GM18858 (cell line): ENCODE results near the gene ITGA3.

ENCODE experiments used
- ATAC-seq: cut with Tn5 transposase; IDR thresholded peaks from one replicate; pipeline ENCODE4 v1.9.1; 2021; ENCODE audit not compliant: unreplicated experiment

ITGA3 gene

DNA sequence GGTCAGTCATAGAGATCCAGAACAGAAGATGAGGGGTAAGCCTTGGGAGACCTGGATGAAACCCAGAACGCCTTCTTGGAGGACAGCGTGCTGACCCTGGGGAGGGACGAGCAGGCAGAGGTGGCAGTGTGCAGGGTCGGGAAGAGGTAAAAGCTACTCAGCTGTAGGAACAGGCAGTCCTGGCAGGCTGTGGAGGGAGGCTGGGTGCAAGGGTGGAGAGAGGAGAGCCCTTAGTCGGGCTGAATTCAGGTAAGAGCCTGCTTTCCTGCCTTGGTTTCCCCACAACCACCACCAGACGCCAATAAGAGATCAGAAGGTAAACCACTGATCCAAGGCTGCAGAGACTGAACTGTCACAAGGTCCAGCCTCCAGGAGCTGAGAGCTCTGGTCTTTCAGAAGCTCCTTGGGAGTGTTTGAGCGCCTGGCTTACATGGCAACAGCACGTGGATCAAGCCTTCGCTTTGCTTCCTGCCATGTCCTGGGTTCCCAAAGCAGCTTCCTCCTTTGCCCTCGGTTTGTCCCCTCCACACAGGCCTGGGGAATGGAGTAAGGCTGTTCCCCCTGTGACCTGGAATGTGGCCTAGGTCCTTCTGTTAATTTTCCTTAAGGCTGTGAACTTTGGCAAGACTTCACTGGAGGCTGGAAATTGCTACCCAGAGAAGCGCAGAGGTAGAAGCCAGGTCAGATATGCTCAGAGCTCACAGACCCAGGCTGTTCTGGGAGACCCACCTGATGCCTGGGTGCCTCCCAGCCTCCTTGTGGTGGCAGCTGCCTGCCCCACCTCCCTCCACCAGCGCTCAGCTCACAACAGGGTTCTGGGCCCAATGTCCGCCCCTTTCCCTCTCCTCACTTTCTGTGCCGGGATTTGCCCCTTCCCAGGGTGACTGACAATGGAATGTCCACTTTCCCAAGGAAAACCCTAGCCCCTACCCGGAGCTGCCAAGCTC lies 35.3 kb downstream of the ITGA3 start:
- ATAC-seq = no peak

- no peak for ATAC-seq
Measured at GRCh38 chr17:50091918-50092285, 36.0 kb downstream of the ITGA3 start.

DNA sequence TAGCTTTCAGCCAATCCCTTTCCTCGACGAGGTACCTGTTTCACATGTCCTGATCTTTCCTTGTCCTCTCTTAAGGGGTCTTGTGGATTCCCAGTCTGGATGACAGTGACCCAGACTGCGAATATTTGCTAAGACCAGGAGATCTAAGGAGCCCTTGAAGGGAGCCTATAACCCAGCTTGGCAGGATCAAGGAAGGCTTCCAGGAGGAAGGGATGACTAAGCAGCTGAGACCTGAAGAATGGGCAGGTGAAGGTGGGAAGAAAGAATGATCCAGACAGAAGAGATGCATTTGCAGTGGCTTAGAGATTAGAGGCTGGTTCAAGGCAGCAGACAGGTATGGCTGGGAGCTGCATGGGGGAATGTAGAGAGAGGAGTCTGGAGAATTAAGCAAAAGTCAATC lies 37.3 kb downstream of the ITGA3 start:
- ATAC-seq = no peak

DNA sequence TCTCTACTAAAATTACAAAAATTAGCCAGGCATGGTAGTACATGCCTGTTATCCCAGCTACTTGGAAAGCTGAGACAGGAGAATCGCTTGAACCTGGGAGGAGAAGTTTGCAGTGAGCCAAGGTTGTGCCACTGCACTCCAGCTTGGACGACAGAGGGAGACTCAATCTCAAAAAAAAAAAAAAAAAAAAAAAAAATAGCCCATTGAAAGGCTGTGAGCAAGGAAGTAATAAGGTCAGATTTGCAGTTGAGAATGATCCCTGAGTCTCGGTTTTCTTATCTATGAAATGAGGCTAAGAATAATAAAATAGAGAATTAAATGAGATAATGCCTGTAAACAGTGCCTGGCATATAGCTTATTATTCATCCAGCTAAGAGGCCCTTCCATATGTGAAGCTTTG lies 37.9 kb downstream of the ITGA3 start:
- no peak for ATAC-seq

DNA sequence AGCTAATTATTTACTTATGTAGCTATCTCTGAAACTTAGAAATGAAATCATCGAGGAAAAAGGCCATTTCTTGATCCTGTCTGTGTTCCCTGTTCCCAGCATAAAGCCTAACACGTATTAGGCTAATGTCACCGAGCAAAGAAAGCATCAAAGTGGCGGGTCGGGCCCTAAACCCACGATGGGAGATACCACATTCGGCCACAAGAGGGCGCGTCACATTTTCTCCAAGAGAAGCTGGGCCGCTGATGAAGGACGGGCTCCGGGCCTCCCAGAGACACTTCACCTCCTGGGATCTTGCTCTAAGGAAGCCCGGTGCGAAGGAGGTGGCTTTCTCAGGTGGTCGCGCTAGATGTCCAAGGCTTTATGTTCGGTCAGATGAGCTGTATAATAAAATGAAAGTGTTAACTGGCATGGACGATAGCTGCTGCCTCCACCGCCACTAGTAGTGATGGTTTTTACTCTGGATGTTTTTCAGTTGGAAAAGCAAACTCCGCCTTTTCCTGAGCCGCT lies 38.4 kb downstream of the ITGA3 start:
- ATAC-seq = no peak

GRCh38 chr17:50094753-50095619 lies 39.1 kb downstream of the ITGA3 start, which contains the start of gene PDK2:
Gene PDK2, plus strand, starts transcription at chr17:50095351. Its CDS starts 85 bp downstream, at chr17:50095436.
- ATAC-seq = peak; percentile 89

- no peak for ATAC-seq
Measured at GRCh38 chr17:50095626-50096037, 39.7 kb downstream of the ITGA3 start.

- ATAC-seq = no peak
Measured at GRCh38 chr17:50096092-50096491, 40.2 kb downstream of the ITGA3 start.

- no peak for ATAC-seq
Measured at GRCh38 chr17:50096758-50097157, 40.8 kb downstream of the ITGA3 start.

DNA sequence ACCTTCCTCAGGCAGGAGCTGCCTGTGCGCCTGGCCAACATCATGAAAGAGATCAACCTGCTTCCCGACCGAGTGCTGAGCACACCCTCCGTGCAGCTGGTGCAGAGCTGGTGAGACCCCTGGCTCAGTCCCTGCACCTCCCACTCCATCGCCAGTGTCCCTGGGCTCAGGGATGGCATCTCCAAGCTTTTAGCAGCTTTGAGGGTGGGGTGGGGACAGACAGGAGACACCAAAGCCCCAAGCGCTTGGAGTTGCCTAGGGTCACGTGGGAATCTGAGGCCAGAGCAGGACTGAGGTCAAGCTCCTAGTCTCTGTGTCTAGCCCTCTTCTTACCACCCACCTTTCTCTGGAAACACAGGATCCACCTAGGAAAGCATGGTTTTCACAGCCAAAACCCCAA lies 41.5 kb downstream of the ITGA3 start:
- no peak for ATAC-seq

DNA sequence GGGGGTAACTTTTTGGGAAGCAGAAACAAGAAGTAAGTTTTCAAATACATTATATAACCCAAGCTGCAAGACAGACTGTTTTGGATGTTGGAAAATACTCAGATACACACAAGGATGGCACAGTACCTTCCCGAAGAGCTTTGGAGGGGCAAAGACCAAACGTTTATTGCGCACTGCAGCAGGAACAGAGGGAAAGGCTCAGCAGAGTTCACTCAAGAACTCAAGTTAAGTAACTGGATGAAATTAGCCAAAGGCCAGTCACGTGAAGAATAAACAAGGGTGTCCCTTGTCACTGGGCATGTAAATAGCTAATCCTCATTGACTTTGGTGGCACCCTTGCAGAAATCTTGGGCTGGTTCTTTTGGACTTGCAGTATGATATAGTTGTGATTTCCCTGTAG lies 42.0 kb downstream of the ITGA3 start:
- ATAC-seq = no peak

- ATAC-seq = no peak
Measured at GRCh38 chr17:50098583-50098982, 42.7 kb downstream of the ITGA3 start.

GRCh38 chr17:50099003-50099402 lies 43.1 kb downstream of the ITGA3 start:
- ATAC-seq = no peak

GRCh38 chr17:50100480-50100883 lies 44.6 kb downstream of the ITGA3 start:
- no peak for ATAC-seq

GRCh38 chr17:50100921-50101345 lies 45.0 kb downstream of the ITGA3 start:
- ATAC-seq = no peak

DNA sequence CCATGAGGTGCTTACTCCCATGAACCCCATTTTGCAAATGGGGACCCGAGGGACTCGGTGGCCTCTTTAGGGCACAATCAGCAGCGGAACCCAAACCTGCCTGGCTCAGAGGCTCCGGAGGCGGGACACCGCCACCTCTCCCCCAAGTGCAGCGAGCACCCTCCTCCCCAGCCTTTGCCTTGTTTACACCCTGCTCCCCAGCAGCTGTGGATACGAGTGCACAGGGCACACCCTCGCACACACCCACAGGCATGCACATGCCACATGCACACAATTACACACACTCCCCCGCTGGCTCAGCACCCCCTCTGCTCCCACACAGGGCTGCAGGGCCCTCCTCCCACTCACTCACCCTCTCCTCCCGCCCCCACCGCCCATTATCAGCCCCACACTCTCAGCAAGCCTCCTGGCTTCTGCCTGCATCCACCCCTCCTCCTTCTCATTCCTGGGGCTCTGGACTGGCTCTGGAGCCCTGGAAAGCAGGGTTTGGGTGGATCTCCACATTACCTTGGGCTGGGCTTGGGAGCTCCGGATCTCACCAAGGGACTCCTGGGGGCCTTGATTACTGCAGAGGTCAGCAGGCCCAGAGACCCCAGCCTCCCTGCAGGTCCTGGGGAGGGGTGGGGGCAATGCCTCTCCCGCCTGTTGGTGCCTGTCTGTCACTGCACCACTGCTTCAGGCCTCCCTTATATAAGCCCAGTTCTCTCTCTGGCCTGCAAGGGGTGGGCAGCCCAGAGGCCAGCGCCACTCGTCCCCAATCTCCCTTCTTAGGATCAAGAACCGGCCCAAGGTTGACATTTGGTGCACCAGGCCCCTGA lies 45.6 kb downstream of the ITGA3 start:
- ATAC-seq = no peak

DNA sequence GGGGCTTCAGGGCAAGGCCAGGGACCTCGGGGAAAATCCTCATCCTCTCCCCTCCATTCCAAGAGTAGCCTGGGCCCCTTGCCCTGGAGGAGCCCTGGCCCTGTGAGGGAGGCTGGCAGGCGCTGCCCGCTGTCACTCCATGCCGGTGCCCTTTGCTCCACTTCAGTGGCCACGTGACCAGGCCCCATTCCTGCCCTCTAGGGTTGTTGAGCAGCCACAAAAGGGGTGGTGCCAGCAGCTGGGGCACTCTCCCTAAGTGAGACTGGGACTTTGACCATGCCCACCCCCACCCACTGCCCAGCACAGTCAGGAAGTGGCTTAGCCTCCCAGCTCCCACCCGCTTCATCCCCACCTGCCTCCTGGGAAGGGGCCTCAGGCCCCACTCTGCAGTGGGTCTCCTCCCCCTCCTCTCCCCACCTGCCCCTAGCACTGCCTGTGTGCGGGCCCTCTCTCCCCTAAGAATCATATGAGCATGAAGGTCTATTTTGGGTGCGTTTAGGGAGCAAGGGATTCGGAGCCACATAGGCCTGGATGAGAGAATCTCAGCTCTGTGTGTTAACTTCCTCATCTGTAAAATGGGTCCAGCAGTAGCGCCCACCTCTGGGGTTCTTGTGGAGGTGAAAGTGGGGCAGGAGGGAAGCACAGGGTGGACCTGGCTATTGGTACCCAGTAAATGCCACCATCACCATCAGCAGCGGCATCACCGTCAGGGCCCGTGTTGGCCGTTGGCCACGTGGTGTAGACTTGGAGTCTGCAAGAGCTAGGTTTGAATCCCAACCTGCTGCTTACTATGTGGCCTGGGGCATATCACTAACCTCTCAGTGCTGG lies 46.5 kb downstream of the ITGA3 start:
- no peak for ATAC-seq

DNA sequence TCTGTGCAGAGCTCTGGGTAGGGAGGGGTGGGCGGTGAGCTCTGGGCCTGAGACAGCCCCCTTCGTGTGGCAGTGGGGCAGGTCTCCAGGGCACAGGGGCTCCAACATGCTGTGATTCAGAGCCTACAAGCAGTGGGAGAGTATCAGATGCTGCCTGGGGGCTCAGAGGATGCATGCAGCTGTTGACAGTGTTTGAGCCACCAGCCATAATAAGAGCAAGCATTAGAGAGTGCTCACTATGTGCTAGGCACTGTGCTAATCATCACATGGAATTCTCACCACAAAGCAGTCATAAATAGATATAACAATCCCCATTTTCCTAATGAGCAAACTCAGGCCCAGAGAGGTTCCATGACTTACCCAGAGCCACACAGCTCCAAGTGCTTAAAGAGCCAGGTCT lies 47.3 kb downstream of the ITGA3 start:
- ATAC-seq = no peak

- ATAC-seq = no peak
Measured at GRCh38 chr17:50103941-50104340, 48.0 kb downstream of the ITGA3 start.

- ATAC-seq = no peak
Measured at GRCh38 chr17:50105811-50106210, 49.9 kb downstream of the ITGA3 start.
